Measurements from ENCODE around the gene ASPG. TPM values are rescaled to one million over a fixed set of nuclear protein-coding genes. Genes with fewer than 3 reads are reported as not detected.
A peak's percentile ranks its signal among the peaks of the same experiment; 100 is the strongest.

The ASPG gene
- total and polyA plus RNA-seq, 9 donors = 0.37 to 2.5 (median 1.3) TPM

- DNase-seq = peak; percentile 11
- Histone ChIP-seq H3K36me3 (ENCODE audit: control insufficient read depth, insufficient read depth, low read length) (no peaks in the 10 kb centered on the region), H3K27ac (ENCODE audit: low read length) (no peak overlapping the region), H3K4me3 (ENCODE audit: low read length) (no peak overlapping the region), H3K4me1 (ENCODE audit: control insufficient read depth, insufficient read depth, low read length) (no peaks in the 10 kb centered on the region), H3K9me3 (replicated peaks; ENCODE audit: control insufficient read depth, low read depth, low read length) (no peaks in the 10 kb centered on the region), H3K27me3 (ENCODE audit: control insufficient read depth, insufficient read depth, low read length) (no peaks in the 10 kb centered on the region)
- no CpG with 5 or more reads among the region's 2 CpGs for WGBS (ENCODE audit: insufficient coverage)
Measured at GRCh38 chr14:104048758-104049507, 36.6 kb upstream of the ASPG start.

GRCh38 chr14:104049576-104050240, 35.8 kb upstream of the ASPG start:
- H3K27ac ChIP-seq (ENCODE audit: low read length) = no peak overlapping the region
- 47% methylated on average over 7 of the region's 9 CpGs for WGBS (ENCODE audit: insufficient coverage)
- H3K36me3 ChIP-seq (ENCODE audit: control insufficient read depth, insufficient read depth, low read length) = no peaks in the 10 kb centered on the region
- DNase-seq = no peak
- no peaks in the 10 kb centered on the region for H3K9me3 ChIP-seq (replicated peaks; ENCODE audit: control insufficient read depth, low read depth, low read length)
- no peaks in the 10 kb centered on the region for H3K4me1 ChIP-seq (ENCODE audit: control insufficient read depth, insufficient read depth, low read length)
- no peak overlapping the region for H3K4me3 ChIP-seq (ENCODE audit: low read length)
- no peaks in the 10 kb centered on the region for H3K27me3 ChIP-seq (ENCODE audit: control insufficient read depth, insufficient read depth, low read length)

GRCh38 chr14:104051092-104051813, 34.2 kb upstream of the ASPG start:
- Histone ChIP-seq H3K4me1 (ENCODE audit: control insufficient read depth, insufficient read depth, low read length) (no peaks in the 10 kb centered on the region), H3K36me3 (ENCODE audit: control insufficient read depth, insufficient read depth, low read length) (no peaks in the 10 kb centered on the region), H3K27me3 (ENCODE audit: control insufficient read depth, insufficient read depth, low read length) (peaks cover 3% of the 10 kb centered on the region), H3K4me3 (ENCODE audit: low read length) (no peak overlapping the region), H3K27ac (ENCODE audit: low read length) (no peak overlapping the region), H3K9me3 (replicated peaks; ENCODE audit: control insufficient read depth, low read depth, low read length) (no peaks in the 10 kb centered on the region)
- DNase-seq = no peak
- WGBS (ENCODE audit: insufficient coverage) = 100% methylated on average over 2 of the region's 5 CpGs

- no peak for DNase-seq
- Histone ChIP-seq H3K27me3 (ENCODE audit: control insufficient read depth, insufficient read depth, low read length) (peaks cover 3% of the 10 kb centered on the region), H3K4me1 (ENCODE audit: control insufficient read depth, insufficient read depth, low read length) (no peaks in the 10 kb centered on the region), H3K27ac (ENCODE audit: low read length) (no peak overlapping the region), H3K9me3 (replicated peaks; ENCODE audit: control insufficient read depth, low read depth, low read length) (no peaks in the 10 kb centered on the region), H3K36me3 (ENCODE audit: control insufficient read depth, insufficient read depth, low read length) (no peaks in the 10 kb centered on the region), H3K4me3 (ENCODE audit: low read length) (no peak overlapping the region)
- 66% methylated on average over 16 of the region's 16 CpGs for WGBS (ENCODE audit: insufficient coverage)
Measured at GRCh38 chr14:104054222-104054905, 31.1 kb upstream of the ASPG start.

GRCh38 chr14:104062281-104062680, 23.2 kb upstream of the ASPG start:
- no peak overlapping the region for H3K4me3 ChIP-seq (ENCODE audit: low read length)
- H3K9me3 ChIP-seq (replicated peaks; ENCODE audit: control insufficient read depth, low read depth, low read length) = peaks cover 7% of the 10 kb centered on the region
- H3K36me3 ChIP-seq (ENCODE audit: control insufficient read depth, insufficient read depth, low read length) = no peaks in the 10 kb centered on the region

GRCh38 chr14:104064003-104064402, 21.5 kb upstream of the ASPG start:
- Histone ChIP-seq H3K27me3 (ENCODE audit: control insufficient read depth, insufficient read depth, low read length) (peaks cover 3% of the 10 kb centered on the region), H3K9me3 (replicated peaks; ENCODE audit: control insufficient read depth, low read depth, low read length) (peaks cover 7% of the 10 kb centered on the region), H3K4me3 (ENCODE audit: low read length) (no peak overlapping the region), H3K27ac (ENCODE audit: low read length) (no peak overlapping the region), H3K4me1 (ENCODE audit: control insufficient read depth, insufficient read depth, low read length) (no peaks in the 10 kb centered on the region), H3K36me3 (ENCODE audit: control insufficient read depth, insufficient read depth, low read length) (no peaks in the 10 kb centered on the region)
- DNase-seq = no peak
- 90% methylated on average over 2 of the region's 10 CpGs for whole genome bisulfite sequencing (ENCODE audit: insufficient coverage)

More at GRCh38 chr14:104062281-104062680, 23.2 kb upstream of the ASPG start:
- WGBS (ENCODE audit: insufficient coverage) = no CpG with 5 or more reads among the region's 1 CpG
- Histone ChIP-seq H3K27me3 (ENCODE audit: control insufficient read depth, insufficient read depth, low read length) (peaks cover 3% of the 10 kb centered on the region), H3K27ac (ENCODE audit: low read length) (no peak overlapping the region), H3K4me1 (ENCODE audit: control insufficient read depth, insufficient read depth, low read length) (no peaks in the 10 kb centered on the region)
- DNase-seq = no peak

- Histone ChIP-seq H3K36me3 (ENCODE audit: control insufficient read depth, insufficient read depth, low read length) (no peaks in the 10 kb centered on the region), H3K4me3 (ENCODE audit: low read length) (no peak overlapping the region), H3K27me3 (ENCODE audit: control insufficient read depth, insufficient read depth, low read length) (peaks cover 3% of the 10 kb centered on the region), H3K9me3 (replicated peaks; ENCODE audit: control insufficient read depth, low read depth, low read length) (peaks cover 7% of the 10 kb centered on the region), H3K27ac (ENCODE audit: low read length) (no peak overlapping the region), H3K4me1 (ENCODE audit: control insufficient read depth, insufficient read depth, low read length) (no peaks in the 10 kb centered on the region)
- WGBS (ENCODE audit: insufficient coverage) = 88% methylated on average over 5 of the region's 5 CpGs
- DNase-seq = no peak
Measured at GRCh38 chr14:104066279-104066678, 19.2 kb upstream of the ASPG start.

- DNase-seq = no peak
- 75% methylated on average over 2 of the region's 4 CpGs for WGBS (ENCODE audit: insufficient coverage)
- Histone ChIP-seq H3K36me3 (ENCODE audit: control insufficient read depth, insufficient read depth, low read length) (no peaks in the 10 kb centered on the region), H3K4me3 (ENCODE audit: low read length) (no peak overlapping the region), H3K27ac (ENCODE audit: low read length) (no peak overlapping the region), H3K9me3 (replicated peaks; ENCODE audit: control insufficient read depth, low read depth, low read length) (peaks cover 7% of the 10 kb centered on the region), H3K4me1 (ENCODE audit: control insufficient read depth, insufficient read depth, low read length) (no peaks in the 10 kb centered on the region), H3K27me3 (ENCODE audit: control insufficient read depth, insufficient read depth, low read length) (peaks cover 3% of the 10 kb centered on the region)
Measured at GRCh38 chr14:104066719-104067295, 18.7 kb upstream of the ASPG start.

- Histone ChIP-seq H3K27ac (ENCODE audit: low read length) (no peak overlapping the region), H3K27me3 (ENCODE audit: control insufficient read depth, insufficient read depth, low read length) (peaks cover 6% of the 10 kb centered on the region), H3K4me3 (ENCODE audit: low read length) (no peak overlapping the region), H3K4me1 (ENCODE audit: control insufficient read depth, insufficient read depth, low read length) (no peaks in the 10 kb centered on the region), H3K36me3 (ENCODE audit: control insufficient read depth, insufficient read depth, low read length) (no peaks in the 10 kb centered on the region), H3K9me3 (replicated peaks; ENCODE audit: control insufficient read depth, low read depth, low read length) (peaks cover 10% of the 10 kb centered on the region)
- DNase-seq = no peak
- WGBS (ENCODE audit: insufficient coverage) = 80% methylated on average over 4 of the region's 7 CpGs
Measured at GRCh38 chr14:104069541-104069940, 16.0 kb upstream of the ASPG start.
